GM18526 (cell line): Measurements from ENCODE around the gene ATIC.

Source experiments
- POLR2A ChIP-seq: IDR thresholded peaks from 3 replicates; pipeline ENCODE4 v1.6.1; 2011; ENCODE audit not compliant: insufficient read length; ENCODE audit errors: extremely low read depth

The ATIC gene

GRCh38 chr2:215311625-215312396, at the start of gene ATIC:
TSS of gene ATIC (plus strand) at chr2:215312059. CDS start at chr2:215312143, 84 bp downstream.
- peak; percentile 84 for TF ChIP-seq POLR2A

- no peak for TF ChIP-seq POLR2A
Measured at GRCh38 chr2:215262303-215262702, 49.6 kb upstream of the ATIC start.

GRCh38 chr2:215262741-215263362, 49.0 kb upstream of the ATIC start:
- TF ChIP-seq POLR2A = no peak

- TF ChIP-seq POLR2A = no peak
Measured at GRCh38 chr2:215264374-215264773, 47.5 kb upstream of the ATIC start.

- TF ChIP-seq POLR2A = no peak
Measured at GRCh38 chr2:215269397-215270117, 42.3 kb upstream of the ATIC start.

- no peak for TF ChIP-seq POLR2A
Measured at GRCh38 chr2:215270118-215270451, 41.8 kb upstream of the ATIC start.

GRCh38 chr2:215271446-215271845, 40.4 kb upstream of the ATIC start:
- no peak for TF ChIP-seq POLR2A

GRCh38 chr2:215272918-215273317, 38.9 kb upstream of the ATIC start:
- TF ChIP-seq POLR2A = no peak

GRCh38 chr2:215274829-215275228, 37.0 kb upstream of the ATIC start:
- TF ChIP-seq POLR2A = no peak

- no peak for TF ChIP-seq POLR2A
Measured at GRCh38 chr2:215275824-215276223, 36.0 kb upstream of the ATIC start.

GRCh38 chr2:215277944-215278343, 33.9 kb upstream of the ATIC start:
- no peak for TF ChIP-seq POLR2A

GRCh38 chr2:215280326-215280725, 31.5 kb upstream of the ATIC start:
- TF ChIP-seq POLR2A = no peak

GRCh38 chr2:215283221-215283620, 28.6 kb upstream of the ATIC start:
- no peak for TF ChIP-seq POLR2A

- no peak for TF ChIP-seq POLR2A
Measured at GRCh38 chr2:215286309-215286708, 25.6 kb upstream of the ATIC start.

GRCh38 chr2:215288112-215288815, 23.6 kb upstream of the ATIC start:
- no peak for TF ChIP-seq POLR2A
